Measurements from ENCODE around the gene RABGAP1L.

- TF ChIP-seq CTCF (conservative IDR thresholded peaks at IDR 0.05): peak; percentile 89
- no peak for TF ChIP-seq ZFX (IDR thresholded peaks at IDR 0.05)
Observed at GRCh38 chr1:174262349-174263241, 103.3 kb downstream of the RABGAP1L start.

Measured in C4-2B (cell line).